ENCODE measurements around the gene IMPDH1.
A peak's percentile ranks its signal among the peaks of the same experiment; 100 is the strongest.
"Not testable (repeated sequence)": the region's sequence is repeated elsewhere in the genome, so short reads cannot be mapped to it uniquely, and the experiment has no call there.

IMPDH1 gene

GRCh38 chr7:128409596-128410450 lies at the start of gene IMPDH1:
Gene IMPDH1 (minus strand): TSS chr7:128409982. CDS start chr7:128409901, 81 bp downstream.
- DNase-seq, result peak; percentile 57

GRCh38 chr7:128459394-128459878 lies 49.7 kb upstream of the IMPDH1 start:
- no peak for DNase-seq

DNA sequence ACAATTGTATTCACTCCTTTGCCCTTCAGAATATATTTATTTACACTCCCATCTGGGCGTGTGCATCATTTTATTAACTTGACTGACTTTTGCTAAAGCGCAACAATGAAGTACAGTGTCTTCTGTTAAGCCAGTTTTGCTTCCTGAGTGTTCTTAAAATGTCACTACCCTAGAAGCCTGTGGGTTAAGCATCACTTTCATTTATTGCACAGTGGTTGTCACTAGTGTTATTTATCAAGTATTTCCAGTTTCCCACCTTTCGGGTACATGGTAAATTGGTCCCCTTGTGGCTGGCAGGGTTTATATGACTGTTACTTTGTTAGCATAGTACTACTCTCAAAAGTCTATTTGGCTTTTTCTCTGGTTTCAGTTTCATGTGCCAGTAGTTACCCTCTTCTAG lies 49.2 kb upstream of the IMPDH1 start:
- DNase-seq, result no peak

DNA sequence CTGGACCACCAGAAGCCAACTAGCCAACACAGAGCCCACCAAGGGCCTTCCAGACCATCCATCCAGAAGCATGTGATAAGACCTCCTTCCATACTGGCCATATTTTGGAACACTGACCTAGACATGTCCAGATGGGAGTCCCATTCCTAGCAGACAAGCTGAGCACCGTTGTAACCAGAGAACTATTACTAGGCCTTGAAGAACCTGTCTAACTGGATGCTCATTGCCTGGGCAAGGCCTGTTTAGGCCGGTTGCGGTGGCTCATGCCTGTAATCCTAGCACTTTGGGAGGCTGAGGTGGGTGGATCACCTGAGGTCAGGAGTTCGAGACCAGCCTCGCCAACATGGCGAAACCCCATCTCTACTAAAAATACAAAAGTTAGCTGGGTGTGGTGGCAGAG lies 47.6 kb upstream of the IMPDH1 start:
- not testable (repeated sequence) for DNase-seq

- DNase-seq, result no peak
Observed at GRCh38 chr7:128456255-128456725, 46.5 kb upstream of the IMPDH1 start.

GRCh38 chr7:128455543-128456254 lies 45.9 kb upstream of the IMPDH1 start, which contains the start of gene HILPDA:
Gene HILPDA (plus strand): TSS chr7:128455878. CDS start chr7:128457269, 1,391 bp downstream.
- peak; percentile 82 for DNase-seq

- DNase-seq, result no peak
Observed at GRCh38 chr7:128454808-128455542, 45.2 kb upstream of the IMPDH1 start.

DNA sequence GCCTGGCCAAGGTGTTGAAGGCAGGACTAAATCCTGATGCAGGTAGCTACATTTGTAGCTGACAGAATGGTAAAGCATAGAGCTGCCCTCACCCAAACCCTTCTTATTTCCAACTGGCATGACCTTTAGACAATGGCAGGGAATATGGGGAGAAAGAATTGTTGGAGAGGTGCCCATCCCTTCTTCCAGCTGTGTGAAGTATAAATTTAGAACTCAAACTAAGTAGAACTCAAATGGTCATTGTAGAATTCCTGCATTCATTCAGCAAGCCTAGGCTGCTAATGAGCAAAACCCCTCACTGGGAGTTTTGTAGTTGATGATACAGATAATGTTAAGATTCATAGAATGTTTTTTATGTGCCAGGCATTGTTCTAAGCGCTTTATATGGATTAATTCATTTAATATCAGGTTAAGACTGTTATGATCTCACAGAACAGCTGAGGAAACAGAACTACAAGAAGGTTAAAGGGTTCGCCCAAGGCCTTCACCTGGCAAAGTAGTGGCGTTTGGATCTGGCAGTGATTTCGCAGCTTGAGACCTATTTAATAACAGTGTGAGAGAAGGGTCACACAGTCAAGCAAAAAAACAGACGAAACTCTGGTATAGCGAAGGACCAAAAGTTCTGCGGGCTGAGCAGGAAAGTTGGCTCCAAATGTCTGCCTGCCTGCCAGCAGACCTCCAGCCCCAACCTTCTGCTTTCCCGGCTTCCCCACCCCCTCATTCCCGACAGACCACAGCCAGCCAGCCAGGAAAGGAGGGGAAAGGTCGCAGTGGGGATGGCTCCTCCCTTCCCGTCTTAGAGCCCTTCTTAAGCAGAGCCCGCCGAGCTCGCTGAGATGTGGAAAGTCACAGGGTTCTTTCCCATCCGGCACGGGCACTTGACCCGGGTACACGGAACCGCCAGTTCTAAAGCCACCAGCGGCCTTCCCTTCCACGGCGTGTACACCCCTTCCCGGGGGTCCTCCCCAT lies 44.3 kb upstream of the IMPDH1 start:
- DNase-seq, result no peak

GRCh38 chr7:128452552-128452951 lies 42.8 kb upstream of the IMPDH1 start:
- no peak for DNase-seq

GRCh38 chr7:128450913-128451312 lies 41.1 kb upstream of the IMPDH1 start:
- no peak for DNase-seq

GRCh38 chr7:128450409-128450808 lies 40.6 kb upstream of the IMPDH1 start:
- DNase-seq, result no peak

DNA sequence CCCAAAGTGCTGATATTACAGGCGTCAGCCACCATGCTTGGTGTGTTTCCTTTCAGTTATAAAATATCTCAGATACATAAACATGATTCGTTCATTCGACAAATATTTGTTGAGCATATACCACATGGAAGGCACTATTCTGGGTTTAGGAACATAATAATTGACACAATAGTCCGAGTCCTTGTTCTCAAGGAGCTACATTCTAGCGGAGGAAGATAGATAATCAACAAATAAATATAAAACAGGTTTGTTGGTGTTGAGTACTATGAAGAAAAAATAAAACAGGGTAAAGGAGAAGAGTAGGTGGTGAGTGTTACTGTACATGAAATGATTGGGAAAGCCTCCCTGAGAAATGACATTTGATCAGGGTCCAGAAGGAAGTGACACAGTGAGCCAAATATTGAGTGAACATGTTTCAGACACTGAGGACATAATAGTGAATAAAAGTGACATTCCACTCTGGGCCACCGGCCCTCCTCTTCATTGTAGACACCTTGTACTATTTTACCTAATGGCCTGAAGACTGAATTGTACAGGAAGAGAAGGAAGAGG lies 39.0 kb upstream of the IMPDH1 start:
- no peak for DNase-seq

- no peak for DNase-seq
Observed at GRCh38 chr7:128447941-128448564, 38.3 kb upstream of the IMPDH1 start.

- no peak for DNase-seq
Observed at GRCh38 chr7:128446306-128446705, 36.5 kb upstream of the IMPDH1 start.

GRCh38 chr7:128443831-128444600 lies 34.2 kb upstream of the IMPDH1 start:
- DNase-seq, result no peak

DNA sequence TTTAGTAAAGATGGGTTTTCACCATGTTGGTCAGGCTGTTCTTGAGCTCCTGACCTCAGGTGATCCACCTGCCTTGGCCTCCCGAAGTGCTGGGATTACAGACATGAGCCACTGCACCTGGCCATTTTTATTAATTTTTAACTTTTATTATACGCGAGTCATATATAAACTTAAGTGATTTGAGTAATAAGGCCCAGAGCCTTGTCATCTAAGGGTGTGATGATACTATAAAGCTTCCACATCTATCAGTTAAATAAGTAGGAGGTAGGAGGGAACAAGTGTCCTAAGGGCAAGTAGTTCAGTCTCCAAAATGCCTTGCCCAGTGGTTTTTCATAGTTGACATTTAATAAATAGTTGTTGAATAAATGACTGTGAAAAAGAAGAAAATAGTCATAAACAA lies 32.6 kb upstream of the IMPDH1 start:
- no peak for DNase-seq

DNA sequence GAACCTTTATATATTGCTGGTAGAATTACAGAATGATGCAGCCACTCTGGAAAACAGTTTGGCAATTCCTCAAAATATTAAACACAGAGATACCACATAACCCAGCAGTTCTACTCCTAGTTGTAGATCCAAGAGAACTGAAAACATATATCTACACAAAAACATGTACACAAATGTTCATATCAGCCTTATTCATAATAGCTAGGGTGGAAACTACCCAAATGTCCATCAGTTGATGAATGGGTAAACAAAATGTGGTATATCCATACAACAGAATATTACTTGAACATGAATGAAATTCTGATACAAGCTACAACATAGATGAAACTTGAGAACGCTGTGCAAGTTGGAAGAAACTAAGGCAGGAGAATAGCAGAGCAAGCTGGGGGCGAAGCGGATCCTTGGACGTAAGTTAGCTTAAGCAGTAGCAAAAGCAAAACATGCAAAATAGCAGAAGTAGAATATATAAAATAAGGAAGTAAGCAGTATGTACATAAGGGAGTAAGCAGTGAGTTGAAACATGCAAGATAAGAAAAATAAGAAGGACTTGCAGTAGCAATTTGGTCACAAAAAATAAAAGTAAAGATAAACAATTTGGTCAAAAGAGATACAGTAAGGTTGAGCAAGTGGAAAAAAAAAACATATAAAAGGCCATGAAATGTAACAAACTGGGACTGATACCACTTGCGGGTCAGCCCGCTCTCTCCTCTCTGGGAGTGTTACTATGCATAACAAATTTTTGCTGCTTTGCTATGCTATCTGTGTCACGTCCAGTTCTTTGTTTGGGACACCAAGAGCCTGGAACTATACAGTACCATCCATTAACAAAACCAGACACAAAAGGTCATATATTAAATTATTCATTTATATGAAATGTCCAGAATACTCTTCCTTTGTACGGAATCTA lies 27.9 kb upstream of the IMPDH1 start:
- DNase-seq, result no peak

DNA sequence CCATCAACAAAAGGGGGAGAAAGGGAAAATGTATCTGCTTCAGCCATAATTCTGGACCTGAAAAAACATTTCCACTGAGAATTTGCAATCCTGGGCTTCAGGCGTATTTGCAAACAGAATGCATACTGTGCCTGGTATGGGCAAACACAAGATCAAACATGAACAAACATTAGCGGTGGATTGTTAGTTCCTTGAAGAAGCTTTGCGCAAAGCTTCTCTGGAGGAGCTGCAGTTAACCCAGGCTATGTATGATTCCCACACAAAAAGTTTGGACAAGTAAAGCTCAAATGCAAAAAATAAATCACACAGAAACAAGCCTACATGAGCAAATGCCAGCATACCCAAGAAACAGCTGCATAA lies 25.5 kb upstream of the IMPDH1 start:
- DNase-seq, result no peak
